Gastrocnemius medialis (tissue), 4 donors: ENCODE measurements around the gene HDAC4. TPM values are rescaled to one million over a fixed set of nuclear protein-coding genes. Genes with fewer than 3 reads are reported as not detected.

Experiments
- ATAC-seq, 2 donors: fragments of 150-250 bp; one replicate each; pipeline ENCODE4 v1.9.1; 2016
- DNase-seq, 2 donors: peaks; one replicate each; pipeline ENCODE4 v3.0.0-alpha.2; 2019
- H3K27ac ChIP-seq, 4 donors: fragments of 200-600 bp; sonication (generic); 1 replicate in 1 of 4; 2 replicates in 3 of 4; pipeline ENCODE4 v1.5.1; 2016 to 2018; ENCODE audit warnings: mild to moderate bottlenecking in 2 of 4, moderate library complexity in 1 of 4
- H3K27me3 ChIP-seq, 3 donors: fragments of 200-600 bp; sonication (generic) in 2 of 3; 1 replicate in 1 of 3; 2 replicates in 2 of 3; pipeline versions ENCODE4 v1.5.1 to v1.6.0; 2016 to 2019; ENCODE audit warnings: mild to moderate bottlenecking in 1 of 3, moderate library complexity in 1 of 3
- H3K36me3 ChIP-seq, 2 donors: fragments of 200-600 bp; sonication (generic) in 1 of 2; one replicate each; pipeline ENCODE4 v1.5.1; 2017 to 2018
- H3K4me1 ChIP-seq, 2 donors: fragments of 200-600 bp; sonication (generic) in 1 of 2; one replicate each; pipeline ENCODE4 v1.5.1; 2016 to 2017; ENCODE audit warnings: mild to moderate bottlenecking in 2 of 2
- H3K4me3 ChIP-seq, 4 donors: fragments of 200-600 bp; sonication (generic) in 3 of 4; 1 replicate in 1 of 4; 2 replicates in 3 of 4; pipeline ENCODE4 v1.5.1; 2016 to 2019; ENCODE audit warnings: mild to moderate bottlenecking in 2 of 4
- H3K9me3 ChIP-seq, 3 donors: fragments of 200-600 bp; sonication (generic) in 2 of 3; 1 replicate in 1 of 3; 2 replicates in 2 of 3; pipeline ENCODE4 v1.5.1; 2016 to 2019
- CTCF ChIP-seq, 5 experiments: fragments of 450-650 bp in 3 of 5; fragments of 200-600 bp in 2 of 5; sonication (generic) in 2 of 5; IDR thresholded peaks in 4 of 5; conservative IDR thresholded peaks in 1 of 5; 1 replicate in 4 of 5; 2 replicates in 1 of 5; pipeline ENCODE4 v1.5.1; 2016 to 2019; ENCODE audit warnings: antibody characterized with exemption in 5 of 5, mild to moderate bottlenecking in 3 of 5, moderate library complexity in 3 of 5
- POLR2A ChIP-seq, 2 donors: fragments of 450-650 bp; IDR thresholded peaks; one replicate each; pipeline ENCODE4 v1.6.1; 2017; ENCODE audit warnings: antibody characterized with exemption in 2 of 2, mild to moderate bottlenecking in 2 of 2, moderate library complexity in 2 of 2
- in situ Hi-C, 4 donors: fragments of 200-750 bp; cut with MboI; loops; one replicate each; pipeline versions ENCODE4 v1.15.0 to v1.8.0; 2017; ENCODE audit warnings: low sequenced_read_pairs in 4 of 4
- intact Hi-C: fragments of 100-400 bp; cut with DNase I; formaldehyde crosslinking; loops from one replicate; pipeline ENCODE4 v1.15.1; 2023; ENCODE audit warnings: low total_unique reads
- total RNA-seq, 4 donors: library from RNA; depleted of rRNA; stranded (reverse); fragments of >200 nt; gene quantifications; one replicate each; pipeline versions ENCODE4 v1.1.0 to v1.2.3, GENCODE V29; 2016

Gene HDAC4
- total RNA-seq, 4 donors from 2014 or later: 23.6 to 257 (median 119) TPM

- Histone ChIP-seq H3K4me1 (peaks cover 7 to 13% of the 10 kb centered on the region in 2 donors), H3K27me3 (peaks cover 4 to 13% (median 8%) of the 10 kb centered on the region in 3 donors), H3K27ac (no peak overlapping the region), H3K4me3 (no peak overlapping the region), H3K36me3 (no peaks in the 10 kb centered on the region), H3K9me3 (no peaks in the 10 kb centered on the region)
- in situ Hi-C loops (no loop called here), intact Hi-C loops (loop anchor here (1.0 to 10.0 kb wide), 3 partner anchors 19 to 191 kb away; partner anchors contain the start of gene HDAC4)
- DNase-seq (no peak), ATAC-seq (peak in 1 of 2 donors; percentile 28)
- TF ChIP-seq CTCF (IDR thresholded peaks at IDR 0.05 in 4 of 5, conservative IDR thresholded peaks at IDR 0.05 in 1 of 5): no peak
- no peak for TF ChIP-seq POLR2A (IDR thresholded peaks at IDR 0.05)
Observed at GRCh38 chr2:239443666-239444567, 43.1 kb upstream of the HDAC4 start.

DNA sequence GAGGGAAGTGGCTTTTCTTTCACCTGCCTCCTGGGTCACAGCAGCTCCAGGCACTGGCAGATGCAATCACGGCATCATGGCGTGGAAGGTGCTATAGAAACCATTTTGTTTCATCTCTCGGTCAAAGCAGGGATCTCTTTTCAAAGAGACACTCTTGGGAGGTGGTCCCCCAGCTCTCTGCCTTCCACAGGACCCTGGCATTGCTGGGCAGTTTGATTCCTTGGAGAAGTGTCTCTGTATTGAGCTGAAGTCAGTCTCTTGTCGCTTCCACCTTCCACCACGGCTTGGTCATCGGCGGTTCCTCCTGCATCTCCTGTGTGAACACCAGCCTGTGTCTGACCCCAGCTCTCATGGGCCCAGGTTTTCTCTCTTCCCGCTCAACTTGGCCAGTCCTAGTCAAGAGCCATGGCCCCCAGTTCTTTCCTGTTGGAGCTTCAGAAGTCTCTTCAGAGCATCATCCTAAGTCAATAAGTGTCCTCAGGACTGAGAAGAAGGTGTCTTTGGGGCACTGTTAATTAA is 42.3 kb upstream of the HDAC4 start:
- intact Hi-C loops: loop anchor here (10.0 kb wide), 1 partner anchor 192 kb away; no protein-coding TSS in a partner anchor
- H3K27me3 ChIP-seq: peaks cover 4 to 13% (median 8%) of the 10 kb centered on the region in 3 donors

DNA sequence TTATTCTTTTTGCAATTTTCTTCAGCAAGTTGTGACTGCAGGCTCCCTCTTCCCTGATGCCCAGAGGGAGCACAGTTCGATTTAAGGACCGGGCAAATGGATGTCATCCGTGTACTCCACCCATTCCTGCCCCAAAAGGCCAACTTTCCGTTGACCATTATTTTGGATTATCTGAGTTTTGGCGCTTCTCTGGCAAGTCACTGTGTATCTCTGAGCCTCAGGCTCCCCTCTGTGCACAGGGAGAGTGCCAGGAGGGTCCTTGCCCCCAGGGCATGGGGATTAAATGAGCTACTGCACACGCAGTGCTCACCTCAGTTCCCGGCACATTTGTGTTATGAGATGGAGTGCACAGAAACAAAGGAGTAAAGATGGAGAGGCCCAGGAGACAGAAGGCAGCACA is 41.4 kb upstream of the HDAC4 start:
- Histone ChIP-seq H3K4me3 (no peak overlapping the region), H3K27me3 (peaks cover 4 to 13% (median 8%) of the 10 kb centered on the region in 3 donors), H3K36me3 (no peaks in the 10 kb centered on the region), H3K9me3 (no peaks in the 10 kb centered on the region), H3K4me1 (peaks cover 7 to 13% of the 10 kb centered on the region in 2 donors), H3K27ac (no peak overlapping the region)
- no peak for DNase-seq
- in situ Hi-C loops (no loop called here), intact Hi-C loops (loop anchor here (10.0 kb wide), 1 partner anchor 193 kb away; no protein-coding TSS in a partner anchor)
- ATAC-seq: no peak
- TF ChIP-seq CTCF (IDR thresholded peaks at IDR 0.05 in 4 of 5, conservative IDR thresholded peaks at IDR 0.05 in 1 of 5): no peak
- no peak for TF ChIP-seq POLR2A (IDR thresholded peaks at IDR 0.05)

More for the DNA sequence above, 42.3 kb upstream of the HDAC4 start:
- no peak for ATAC-seq
- no peaks in the 10 kb centered on the region for H3K9me3 ChIP-seq
- no peak for DNase-seq
- H3K4me3 ChIP-seq: no peak overlapping the region
- in situ Hi-C loops: no loop called here
- H3K4me1 ChIP-seq: peaks cover 7 to 13% of the 10 kb centered on the region in 2 donors
- no peaks in the 10 kb centered on the region for H3K36me3 ChIP-seq
- H3K27ac ChIP-seq: no peak overlapping the region
- no peak for TF ChIP-seq CTCF (IDR thresholded peaks at IDR 0.05 in 4 of 5, conservative IDR thresholded peaks at IDR 0.05 in 1 of 5)
- no peak for TF ChIP-seq POLR2A (IDR thresholded peaks at IDR 0.05)

GRCh38 chr2:239441261-239442078 is 40.6 kb upstream of the HDAC4 start:
- no peaks in the 10 kb centered on the region for H3K9me3 ChIP-seq
- intact Hi-C loops (loop anchor here (10.0 kb wide), 1 partner anchor 193 kb away; no protein-coding TSS in a partner anchor), in situ Hi-C loops (no loop called here)
- H3K36me3 ChIP-seq: no peaks in the 10 kb centered on the region
- ATAC-seq (no peak), DNase-seq (no peak)
- H3K4me3 ChIP-seq: peak overlapping the region in 1 of 4 donors; percentile 9
- TF ChIP-seq POLR2A (IDR thresholded peaks at IDR 0.05): no peak
- no peak for TF ChIP-seq CTCF (IDR thresholded peaks at IDR 0.05 in 4 of 5, conservative IDR thresholded peaks at IDR 0.05 in 1 of 5)
- H3K4me1 ChIP-seq: peaks cover 7 to 13% of the 10 kb centered on the region in 2 donors
- H3K27me3 ChIP-seq: peaks cover 4 to 13% (median 8%) of the 10 kb centered on the region in 3 donors
- H3K27ac ChIP-seq: no peak overlapping the region
